ENCODE results near the gene LMNA.
"Not testable (repeated sequence)": the region's sequence is repeated elsewhere in the genome, so short reads cannot be mapped to it uniquely, and the experiment has no call there.

The LMNA gene

DNA sequence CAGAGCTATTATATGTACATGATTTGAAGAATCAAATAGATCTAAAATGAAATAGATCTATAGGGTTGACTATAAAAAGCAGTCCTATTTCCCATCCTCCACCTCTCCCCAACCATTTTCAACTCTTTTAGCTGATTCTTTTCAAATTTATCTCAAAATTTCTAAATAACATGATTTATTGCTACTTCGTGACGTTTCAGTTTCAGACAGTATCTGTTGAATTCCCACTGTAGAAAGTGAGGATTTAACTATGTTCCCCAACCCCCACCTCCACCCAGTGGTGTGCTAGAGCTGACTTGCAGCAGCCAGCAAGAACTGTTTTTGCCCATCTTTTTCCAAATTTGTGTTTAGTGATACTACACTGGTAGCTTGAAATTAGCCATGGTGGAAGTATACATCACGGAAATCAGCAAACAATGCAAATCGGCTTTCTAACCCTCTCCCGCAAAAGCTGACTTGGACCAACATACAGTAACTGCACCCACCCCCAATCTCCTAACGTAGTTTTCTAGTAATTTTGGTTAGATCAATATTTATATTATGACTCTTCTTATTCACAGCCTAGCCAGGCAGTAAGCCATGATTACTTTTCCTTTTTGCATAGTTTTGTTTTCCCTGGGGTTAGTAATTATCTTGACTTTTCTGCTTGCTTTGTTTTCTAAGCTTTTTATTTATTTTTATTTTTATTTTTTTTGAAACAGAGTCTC, 49.8 kb downstream of the LMNA start:
- DNase-seq (ENCODE audit: low read depth) = no peak

GRCh38 chr1:156165083-156165482, 50.6 kb downstream of the LMNA start:
- no peak for DNase-seq (ENCODE audit: low read depth)

DNA sequence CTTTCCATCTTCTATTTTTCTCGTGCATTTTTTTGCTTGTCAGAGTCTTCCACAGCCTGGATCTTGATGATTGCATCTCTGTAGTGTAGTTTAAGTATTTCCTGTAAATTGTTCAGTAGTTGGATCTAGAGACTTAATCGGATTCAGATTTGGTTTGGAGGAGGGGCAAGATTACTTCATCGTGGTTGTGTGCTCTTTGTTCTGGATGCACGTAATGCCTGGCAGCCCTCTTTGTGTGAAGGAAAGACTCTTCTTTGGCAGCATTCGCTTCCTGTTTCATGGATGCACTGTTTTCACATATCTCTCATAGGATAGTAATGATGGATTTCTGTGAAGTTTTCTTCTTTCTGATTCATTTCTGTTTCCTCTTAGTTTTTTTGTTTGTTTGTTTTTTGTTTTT, 53.0 kb downstream of the LMNA start:
- no peak for DNase-seq (ENCODE audit: low read depth)

- DNase-seq (ENCODE audit: low read depth) = no peak
Observed at GRCh38 chr1:156172696-156173470, 58.4 kb downstream of the LMNA start.

- no peak for DNase-seq (ENCODE audit: low read depth)
Observed at GRCh38 chr1:156176610-156177210, 62.2 kb downstream of the LMNA start.

DNA sequence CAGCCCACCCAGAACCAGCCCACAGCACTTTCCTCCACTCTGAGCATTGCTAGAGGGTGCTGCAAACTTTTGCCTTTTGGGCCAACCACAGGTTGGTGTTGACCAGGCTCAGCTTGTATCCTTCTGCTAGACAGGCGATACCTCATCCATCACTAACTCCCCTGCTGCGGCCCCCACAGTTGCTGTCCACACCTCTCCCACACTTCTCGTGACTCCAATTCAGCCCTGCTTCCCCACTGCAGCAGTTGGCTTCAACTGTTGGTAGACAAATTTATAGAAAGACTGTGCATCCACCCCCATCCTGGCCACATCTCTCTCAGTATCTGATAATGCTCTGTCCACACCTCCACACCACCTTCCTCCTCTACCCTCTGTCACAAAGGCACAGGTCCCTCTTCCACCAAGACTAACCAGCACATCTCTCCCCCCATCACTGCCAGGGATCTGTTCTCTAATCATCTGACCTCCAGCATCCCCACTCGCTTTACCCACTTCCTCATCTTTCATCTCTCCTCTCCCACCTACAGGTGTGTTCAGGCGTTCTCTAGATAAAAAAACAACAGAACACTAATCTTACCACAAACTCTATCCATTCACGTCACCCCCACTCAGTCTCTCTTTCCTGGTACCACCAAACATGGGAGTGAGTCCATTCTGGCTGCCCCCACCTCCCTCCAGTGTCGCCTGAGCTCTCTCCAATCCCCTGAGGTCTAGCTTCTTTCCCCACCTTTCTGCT, 63.6 kb downstream of the LMNA start:
- DNase-seq (ENCODE audit: low read depth) = no peak

DNA sequence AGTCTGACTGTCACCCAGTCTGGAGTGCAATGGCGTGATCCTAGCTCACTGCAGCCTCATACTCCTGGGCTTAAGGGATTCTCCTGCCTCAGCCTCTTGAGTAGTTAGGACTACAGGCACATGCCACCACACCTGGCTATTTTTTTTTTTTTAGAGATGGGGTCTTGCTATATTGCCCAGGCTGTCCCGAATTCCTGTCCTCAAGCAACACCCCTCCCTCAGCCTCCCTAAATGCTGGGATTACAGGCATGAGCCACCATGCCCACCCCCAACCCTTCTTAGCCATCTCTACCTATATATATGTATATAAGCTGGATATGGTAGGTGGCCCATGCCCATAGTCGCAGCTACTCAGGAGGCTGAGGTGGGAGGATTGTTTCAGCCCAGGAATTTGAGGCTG, 66.0 kb downstream of the LMNA start:
- DNase-seq (ENCODE audit: low read depth) = no peak

- not testable (repeated sequence) for DNase-seq (ENCODE audit: low read depth)
Observed at GRCh38 chr1:156181391-156181924, 66.9 kb downstream of the LMNA start.

- DNase-seq (ENCODE audit: low read depth) = not testable (repeated sequence)
Observed at GRCh38 chr1:156182010-156182779, 67.7 kb downstream of the LMNA start.

GRCh38 chr1:156186347-156187177, 72.1 kb downstream of the LMNA start:
- not testable (repeated sequence) for DNase-seq (ENCODE audit: low read depth)

All from activated T-helper 1 cell treated with Interleukin-2 at 50 U/mL for 16 hours (primary cell).